M059J (cell line): ENCODE measurements around the gene KCNA10. TPM values are rescaled to one million over a fixed set of nuclear protein-coding genes. Genes with fewer than 3 reads are reported as not detected.
"Not testable (repeated sequence)": the region's sequence is repeated elsewhere in the genome, so short reads cannot be mapped to it uniquely, and the experiment has no call there.

ENCODE experiments used
- DNase-seq: peaks from one replicate; pipeline ENCODE4 v3.0.0-alpha.2; 2012; ENCODE audit warnings: low read depth
- total RNA-seq: library from RNA; depleted of rRNA; stranded (reverse); fragments of >200 nt; shearing (Covaris generic); gene quantifications from 2 replicates; pipeline ENCODE4 v1.2.3, GENCODE V29; 2014

KCNA10 gene
- total RNA-seq, 1 experiment from 2014 or later: not detected

DNA sequence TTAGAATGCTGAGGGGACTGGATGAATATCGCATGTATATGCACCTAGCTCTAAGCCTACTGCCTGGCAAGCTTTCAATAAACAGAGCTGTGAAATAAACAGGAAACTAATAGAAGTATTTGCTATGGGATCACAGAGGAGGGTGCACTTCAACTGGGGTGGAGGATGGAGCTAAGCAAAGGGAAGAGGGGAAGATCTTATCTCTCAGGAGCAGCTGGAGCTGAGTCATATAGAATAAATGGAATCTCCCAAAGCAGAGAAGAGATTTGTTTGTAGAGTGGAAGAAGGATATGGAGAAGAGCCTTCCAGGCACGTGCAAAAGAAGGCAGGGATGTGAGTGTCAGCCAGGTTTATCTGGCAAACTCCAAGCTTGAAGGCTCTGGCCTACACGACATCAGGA, 17.0 kb upstream of the KCNA10 start:
- DNase-seq: peak; percentile 16

GRCh38 chr1:110533230-110533629, 14.3 kb upstream of the KCNA10 start:
- DNase-seq: no peak

- DNase-seq: no peak
Observed at GRCh38 chr1:110529011-110529410, 10.0 kb upstream of the KCNA10 start.

GRCh38 chr1:110526201-110526780, 7.3 kb upstream of the KCNA10 start:
- DNase-seq: no peak

DNA sequence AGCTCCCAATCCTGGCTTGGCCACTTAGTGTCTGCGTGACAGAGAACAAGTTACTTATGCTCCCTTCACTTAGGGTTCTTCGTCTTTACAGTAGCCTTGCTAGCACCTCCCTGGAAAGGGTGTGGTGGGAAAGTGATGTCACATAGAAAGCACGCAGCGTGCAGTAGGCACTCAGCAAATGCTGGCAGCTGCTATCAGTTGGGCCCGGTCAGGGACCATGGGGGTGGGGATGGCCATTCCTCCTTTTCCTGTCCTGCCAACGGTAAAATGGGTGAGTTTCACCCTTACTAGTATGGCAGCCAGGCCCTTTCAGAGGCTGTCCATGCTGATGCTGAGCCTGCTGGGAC, 6.2 kb upstream of the KCNA10 start:
- DNase-seq: peak; percentile 57

GRCh38 chr1:110524311-110525248, 5.6 kb upstream of the KCNA10 start:
- DNase-seq: peak; percentile 23

DNA sequence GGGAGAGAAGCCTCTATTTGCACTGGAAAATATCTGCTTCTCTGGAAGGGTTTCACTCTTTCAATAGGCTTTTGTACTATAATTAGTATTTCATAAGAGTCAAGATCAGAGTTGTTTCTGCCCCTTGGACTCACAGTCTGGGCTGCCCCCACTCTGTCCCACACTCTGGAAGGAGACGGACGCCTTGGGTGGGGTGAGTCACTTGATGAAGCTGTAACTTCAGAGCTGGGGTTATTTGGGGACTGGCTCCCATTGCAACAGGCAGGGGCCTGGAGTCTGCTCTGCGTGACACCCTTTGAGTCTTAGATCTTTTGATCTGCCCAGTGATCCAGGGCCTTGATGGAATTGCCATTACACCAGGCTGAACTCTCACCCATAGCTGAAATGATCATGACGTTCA, 4.0 kb upstream of the KCNA10 start:
- DNase-seq: peak; percentile 37

GRCh38 chr1:110522560-110522959, 3.6 kb upstream of the KCNA10 start:
- DNase-seq: no peak

DNA sequence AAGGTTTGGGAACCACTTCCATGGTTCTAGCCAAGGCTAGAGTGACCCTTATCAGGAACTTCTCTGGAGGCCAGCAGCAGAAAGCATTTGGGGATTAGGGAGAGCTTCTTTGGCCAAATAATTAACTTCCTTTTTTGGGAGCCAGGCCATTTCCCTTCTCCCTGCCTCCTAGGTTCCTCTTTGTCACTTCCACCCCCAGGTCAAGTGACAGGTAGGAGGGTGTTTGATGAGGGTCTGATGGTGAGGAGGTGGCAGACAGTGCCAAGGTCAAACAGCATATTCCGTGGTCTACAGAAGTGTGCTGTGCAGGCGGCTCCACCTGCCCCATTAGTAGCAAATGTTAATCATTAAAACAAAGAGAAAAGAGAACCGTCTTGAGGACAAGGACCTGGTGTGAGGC, 1.9 kb upstream of the KCNA10 start:
- no peak for DNase-seq

DNA sequence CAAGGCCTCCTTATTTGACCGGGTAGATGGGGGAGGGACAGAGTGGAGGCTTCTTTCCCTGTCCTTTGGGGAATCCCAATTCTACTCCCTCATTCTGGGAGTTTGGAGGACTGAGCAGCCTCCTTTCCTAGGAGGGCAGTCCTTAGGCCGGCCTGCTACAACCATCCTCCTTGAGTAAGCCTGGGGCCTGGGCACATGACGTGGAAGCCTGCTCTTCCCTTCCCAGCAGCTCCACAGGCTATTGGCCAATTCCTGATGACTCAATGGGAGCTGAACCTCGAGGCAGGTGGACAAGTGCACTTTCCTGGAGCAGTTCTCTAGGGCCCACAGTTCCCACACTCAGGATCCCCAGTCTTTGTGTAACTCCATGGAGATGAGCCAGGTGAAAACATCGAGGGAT, 3.1 kb downstream of the KCNA10 start:
- DNase-seq: peak; percentile 25

GRCh38 chr1:110515041-110515440, 3.9 kb downstream of the KCNA10 start:
- DNase-seq: no peak

GRCh38 chr1:110513511-110513910, 5.5 kb downstream of the KCNA10 start:
- peak; percentile 18 for DNase-seq

DNA sequence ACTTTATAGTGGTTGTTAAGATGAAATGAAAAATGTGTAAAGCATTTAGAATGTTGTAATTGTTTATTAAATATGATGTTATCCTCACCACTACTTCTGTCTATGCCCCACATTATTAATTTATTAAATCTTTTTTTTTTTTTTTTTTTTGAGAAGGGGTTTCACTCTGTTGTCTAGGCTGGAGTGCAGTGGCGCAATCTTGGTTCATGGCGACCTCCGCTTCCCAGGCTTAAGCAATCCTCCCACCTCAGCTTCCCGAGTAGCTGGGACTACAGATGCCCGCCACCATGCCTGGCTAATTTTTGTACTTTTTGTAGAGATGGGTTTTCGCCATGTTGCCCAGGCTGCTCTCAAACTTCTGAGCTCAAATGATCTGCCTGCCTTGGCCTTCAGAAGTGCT, 7.5 kb downstream of the KCNA10 start:
- DNase-seq: no peak

GRCh38 chr1:110510921-110511320, 8.1 kb downstream of the KCNA10 start:
- DNase-seq: not testable (repeated sequence)

DNA sequence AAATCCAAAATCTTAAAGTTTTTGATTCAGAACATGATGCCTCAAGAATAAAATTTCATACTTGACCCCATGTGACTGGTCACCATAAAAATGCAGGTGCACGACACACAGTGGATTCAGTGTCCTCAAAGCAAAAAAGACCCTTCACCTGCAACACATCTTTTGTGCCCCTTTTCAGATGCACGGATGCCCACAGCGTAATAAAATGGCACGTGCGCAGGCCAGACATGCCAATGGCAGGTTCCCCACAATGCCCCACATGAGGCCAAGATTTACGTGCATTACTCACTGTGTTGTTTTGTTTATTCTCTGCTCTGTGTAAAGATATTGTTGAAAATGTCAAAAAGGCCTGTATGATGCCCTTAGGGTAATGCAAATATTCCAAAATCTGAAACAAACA, 9.3 kb downstream of the KCNA10 start:
- DNase-seq: no peak

- DNase-seq: peak; percentile 6
Observed at GRCh38 chr1:110508028-110508940, 10.7 kb downstream of the KCNA10 start.

- DNase-seq: no peak
Observed at GRCh38 chr1:110506541-110506940, 12.4 kb downstream of the KCNA10 start.

DNA sequence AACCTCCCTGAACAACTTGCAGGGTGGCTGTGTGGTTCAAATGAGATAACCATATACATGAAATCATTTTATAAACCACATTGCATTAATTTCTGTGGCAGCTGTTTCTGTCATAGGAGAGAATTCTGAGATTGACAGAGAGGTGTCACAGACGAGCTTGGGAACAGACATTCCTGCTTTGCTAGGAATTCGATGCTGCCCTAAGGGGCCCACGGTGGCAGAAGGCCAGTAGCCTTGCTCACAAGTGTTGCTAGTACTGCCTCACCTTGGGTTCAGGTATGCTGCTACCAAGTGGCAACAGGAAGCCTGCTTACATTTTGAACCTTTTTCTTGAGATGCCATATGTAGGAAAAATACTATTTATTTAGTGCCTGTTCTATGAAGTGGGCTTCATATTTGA, 13.4 kb downstream of the KCNA10 start:
- DNase-seq: no peak

GRCh38 chr1:110504226-110504625, 14.7 kb downstream of the KCNA10 start:
- DNase-seq: no peak

- DNase-seq: no peak
Observed at GRCh38 chr1:110503471-110503870, 15.5 kb downstream of the KCNA10 start.

DNA sequence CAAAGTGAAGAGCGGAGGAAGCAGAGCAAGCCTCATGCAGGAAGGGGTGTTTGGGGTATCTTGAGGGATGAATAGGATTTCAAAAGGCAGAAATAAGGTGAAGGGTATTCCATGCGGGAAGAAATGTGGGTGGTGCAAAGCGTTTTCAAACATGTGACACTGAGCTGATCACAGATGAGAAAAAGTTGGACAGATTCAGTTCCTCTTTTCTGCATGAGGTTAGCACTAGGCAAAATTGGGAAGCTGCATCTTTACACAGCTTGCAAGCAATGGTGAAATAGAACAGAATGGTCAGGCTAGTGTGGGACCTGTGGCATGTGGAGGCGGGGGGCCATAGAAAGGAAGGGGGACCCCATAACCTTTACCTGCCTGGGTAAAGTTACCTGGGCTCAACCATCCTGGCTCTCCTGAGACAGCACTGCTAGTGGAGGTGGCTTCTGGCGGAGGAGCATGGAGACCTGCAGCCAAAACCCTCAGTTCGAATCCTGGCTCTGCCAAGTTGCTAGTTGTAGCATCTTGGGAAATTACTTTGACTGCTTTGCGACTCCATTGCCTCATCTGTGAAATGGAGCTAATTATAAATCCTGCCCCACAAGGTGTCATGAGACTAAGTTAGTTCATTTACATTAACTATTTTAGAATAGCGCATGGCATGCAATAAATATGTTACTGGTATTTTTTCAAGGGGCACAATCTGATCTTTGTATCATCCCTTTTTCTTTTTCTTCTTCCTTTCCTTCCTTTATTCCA, 16.4 kb downstream of the KCNA10 start:
- DNase-seq: no peak
